ENCODE data around the gene FNDC3B.

GRCh38 chr3:172089250-172089649 lies 49.9 kb downstream of the FNDC3B start:
- no peak for TF ChIP-seq ZFX (IDR thresholded peaks at IDR 0.05; ENCODE audit: borderline replicate concordance)
- no peak for TF ChIP-seq CTCF (IDR thresholded peaks at IDR 0.05)
